ENCODE measurements around the gene DOP1B.
"Not testable (repeated sequence)": the region's sequence is repeated elsewhere in the genome, so short reads cannot be mapped to it uniquely, and the experiment has no call there.

DNA sequence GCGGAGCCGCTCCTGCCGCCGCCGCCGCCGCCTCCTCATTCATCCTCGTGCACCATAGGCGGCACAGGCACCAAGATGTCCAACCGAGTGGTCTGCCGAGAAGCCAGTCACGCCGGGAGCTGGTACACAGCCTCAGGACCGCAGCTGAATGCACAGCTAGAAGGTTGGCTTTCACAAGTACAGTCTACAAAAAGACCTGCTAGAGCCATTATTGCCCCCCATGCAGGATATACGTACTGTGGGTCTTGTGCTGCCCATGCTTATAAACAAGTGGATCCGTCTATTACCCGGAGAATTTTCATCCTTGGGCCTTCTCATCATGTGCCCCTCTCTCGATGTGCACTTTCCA is 26.2 kb upstream of the DOP1B start:
- not testable (repeated sequence) for TF ChIP-seq CTCF (IDR thresholded peaks at IDR 0.05; ENCODE audit: insufficient read depth, low read length, poor library complexity, severe bottlenecking); EZH2phosphoT487 (conservative IDR thresholded peaks at IDR 0.05; ENCODE audit: low read length)

Measured in SU-DHL-6 (cell line).